Hepatocyte (in vitro differentiated cells): ENCODE results near the gene KLC3.

Experiments
- EZH2 ChIP-seq: fragments of 200-600 bp; sonication (generic); IDR thresholded peaks from 2 replicates; pipeline ENCODE4 v1.6.1; 2016; ENCODE audit warnings: antibody characterized with exemption, mild to moderate bottlenecking, borderline replicate concordance
- EZH2phosphoT487 ChIP-seq: fragments of 200-600 bp; sonication (generic); IDR thresholded peaks from one replicate; pipeline ENCODE4 v1.6.1; 2018; ENCODE audit warnings: antibody characterized with exemption, mild to moderate bottlenecking, low read depth, moderate library complexity; ENCODE audit not compliant: unreplicated experiment, severe bottlenecking
- TF ChIP-seq, protein P1 (sequence below): fragments of 200-600 bp; sonication (generic); IDR thresholded peaks from 2 replicates; pipeline ENCODE4 v1.5.1; 2016; ENCODE audit warnings: antibody characterized with exemption, mild to moderate bottlenecking; ENCODE audit not compliant: poor library complexity

DNA sequence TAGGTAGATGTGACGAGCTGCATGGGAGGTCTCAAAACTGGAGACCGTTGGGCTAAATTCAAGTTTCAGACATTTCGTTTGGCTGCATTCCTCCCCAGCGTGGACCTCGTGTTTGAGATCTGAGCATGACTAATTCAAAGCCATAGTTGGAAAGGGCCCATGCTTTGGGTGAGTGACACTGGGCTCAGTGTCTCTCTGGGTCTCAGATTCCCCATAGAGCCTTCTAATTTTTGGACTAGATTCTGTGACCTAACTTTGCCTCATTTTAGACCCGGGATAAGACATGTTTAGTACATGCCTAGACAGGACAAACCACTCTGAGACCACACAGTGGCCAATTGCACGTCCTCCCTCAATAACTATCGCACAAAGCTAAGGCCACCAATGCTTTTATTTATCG, 34.5 kb upstream of the KLC3 start:
- TF ChIP-seq, protein P1, sequence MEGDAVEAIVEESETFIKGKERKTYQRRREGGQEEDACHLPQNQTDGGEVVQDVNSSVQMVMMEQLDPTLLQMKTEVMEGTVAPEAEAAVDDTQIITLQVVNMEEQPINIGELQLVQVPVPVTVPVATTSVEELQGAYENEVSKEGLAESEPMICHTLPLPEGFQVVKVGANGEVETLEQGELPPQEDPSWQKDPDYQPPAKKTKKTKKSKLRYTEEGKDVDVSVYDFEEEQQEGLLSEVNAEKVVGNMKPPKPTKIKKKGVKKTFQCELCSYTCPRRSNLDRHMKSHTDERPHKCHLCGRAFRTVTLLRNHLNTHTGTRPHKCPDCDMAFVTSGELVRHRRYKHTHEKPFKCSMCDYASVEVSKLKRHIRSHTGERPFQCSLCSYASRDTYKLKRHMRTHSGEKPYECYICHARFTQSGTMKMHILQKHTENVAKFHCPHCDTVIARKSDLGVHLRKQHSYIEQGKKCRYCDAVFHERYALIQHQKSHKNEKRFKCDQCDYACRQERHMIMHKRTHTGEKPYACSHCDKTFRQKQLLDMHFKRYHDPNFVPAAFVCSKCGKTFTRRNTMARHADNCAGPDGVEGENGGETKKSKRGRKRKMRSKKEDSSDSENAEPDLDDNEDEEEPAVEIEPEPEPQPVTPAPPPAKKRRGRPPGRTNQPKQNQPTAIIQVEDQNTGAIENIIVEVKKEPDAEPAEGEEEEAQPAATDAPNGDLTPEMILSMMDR = no peak
- no peak for TF ChIP-seq EZH2
- TF ChIP-seq EZH2phosphoT487 = no peak
